Left cardiac atrium (tissue), 4 donors: ENCODE results near the gene CRYBG2. TPM values are rescaled to one million over a fixed set of nuclear protein-coding genes. Genes with fewer than 3 reads are reported as not detected.
"Not testable (repeated sequence)": the region's sequence is repeated elsewhere in the genome, so short reads cannot be mapped to it uniquely, and the experiment has no call there.

Experiments used
- ATAC-seq, 2 donors: fragments of 200-7000 bp; cut with Tn5 transposase; one replicate each; pipeline ENCODE4 v1.9.1; 2020; ENCODE audit warnings: mild to moderate bottlenecking in 2 of 2, moderate library complexity in 2 of 2
- DNase-seq: peaks from one replicate; pipeline ENCODE4 v3.0.0-alpha.2; 2020
- intact Hi-C, 2 donors: fragments of 100-400 bp; cut with DNase I; formaldehyde crosslinking; loops; one replicate each; pipeline versions ENCODE4 v1.14.1 to v1.15.1; 2022 to 2023
- total RNA-seq, 2 donors: library from RNA; stranded (reverse); fragmentation: NEBNext Ultra II Directional; extraction: Animal tissue kit (Norgen Biotek cat#: 25700); gene quantifications; one replicate each; pipeline ENCODE4 v1.2.1, GENCODE V29; 2021
- donor health status: DM: no; HTN: yes; CAD: no.
- donor health status: DM: no; HTN: yes; CAD: no; lungs with severe emphysema.
- donor health status: DM: yes; HTN: yes; CAD: no.
- donor health status: Dilated cardiomyopathy.

Gene CRYBG2
- total RNA-seq, 2 donors from 2014 or later = not detected

DNA sequence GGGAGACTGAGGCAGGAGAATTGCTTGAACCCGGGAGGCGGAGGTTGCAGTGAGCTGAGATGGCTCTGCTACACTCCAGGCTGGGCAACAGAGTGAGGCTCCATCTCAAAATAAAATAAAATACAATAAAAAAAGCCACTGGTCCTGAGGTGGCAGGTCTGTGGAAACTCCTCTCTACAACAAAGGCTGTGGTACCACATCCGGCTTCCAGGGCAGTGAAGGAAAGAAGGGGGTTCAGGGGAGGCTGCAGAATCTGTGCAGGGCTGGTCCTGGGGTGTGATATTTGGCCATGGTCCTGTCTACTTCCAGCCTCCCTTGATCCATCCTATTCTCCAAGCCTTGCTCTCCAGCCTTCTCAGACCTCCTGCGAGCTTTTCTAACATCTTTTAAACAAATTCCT, 19.4 kb upstream of the CRYBG2 start:
- ATAC-seq (no peak), DNase-seq (no peak)
- intact Hi-C loops = no loop called here

DNA sequence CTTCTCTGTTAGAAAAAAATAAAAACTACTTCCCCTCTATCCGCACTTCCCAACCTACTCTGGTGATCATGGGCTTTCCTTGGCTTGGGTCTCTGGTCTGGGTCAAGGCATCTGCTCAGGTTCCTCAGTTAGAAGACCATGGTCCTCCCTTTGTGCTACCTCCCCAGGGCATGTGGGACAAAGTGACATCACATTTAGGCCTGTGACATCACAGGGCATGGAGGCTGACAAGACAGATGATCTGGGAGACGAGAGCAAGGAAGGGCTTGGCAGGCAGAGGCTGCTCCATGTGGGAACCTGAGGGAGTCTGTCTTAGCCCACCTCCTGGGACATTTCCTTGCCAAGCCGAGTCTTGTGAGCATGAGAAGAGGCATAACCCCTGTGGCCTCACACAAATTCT, 18.7 kb upstream of the CRYBG2 start, which contains the start of gene ZNF683:
ZNF683 (minus strand) TSS at position 140 of the 400 bp plus-strand sequence. CDS start 4,179 bp downstream, outside the sequence.
- DNase-seq, intact Hi-C loops, ATAC-seq: not testable (repeated sequence)

DNA sequence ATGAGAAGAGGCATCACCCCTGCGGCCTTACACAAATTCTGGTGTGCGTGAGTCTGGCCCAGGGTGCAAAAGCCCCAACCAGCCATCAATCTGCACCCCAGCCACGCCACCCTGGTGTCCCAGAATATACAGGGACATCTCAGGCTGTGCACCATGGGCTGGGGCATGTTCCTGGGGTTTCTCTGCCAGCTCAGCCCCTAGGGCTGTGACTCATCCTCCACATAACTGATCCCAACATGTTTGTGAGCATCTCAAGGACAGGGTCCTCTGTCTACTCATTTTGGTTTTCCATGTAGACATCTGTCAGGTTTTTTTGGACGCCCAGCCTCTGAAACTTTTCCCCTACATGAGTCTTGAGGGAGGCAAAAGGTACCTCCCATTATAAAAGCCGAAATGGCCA, 18.1 kb upstream of the CRYBG2 start:
- DNase-seq (no peak), ATAC-seq (no peak)
- intact Hi-C loops = no loop called here

DNA sequence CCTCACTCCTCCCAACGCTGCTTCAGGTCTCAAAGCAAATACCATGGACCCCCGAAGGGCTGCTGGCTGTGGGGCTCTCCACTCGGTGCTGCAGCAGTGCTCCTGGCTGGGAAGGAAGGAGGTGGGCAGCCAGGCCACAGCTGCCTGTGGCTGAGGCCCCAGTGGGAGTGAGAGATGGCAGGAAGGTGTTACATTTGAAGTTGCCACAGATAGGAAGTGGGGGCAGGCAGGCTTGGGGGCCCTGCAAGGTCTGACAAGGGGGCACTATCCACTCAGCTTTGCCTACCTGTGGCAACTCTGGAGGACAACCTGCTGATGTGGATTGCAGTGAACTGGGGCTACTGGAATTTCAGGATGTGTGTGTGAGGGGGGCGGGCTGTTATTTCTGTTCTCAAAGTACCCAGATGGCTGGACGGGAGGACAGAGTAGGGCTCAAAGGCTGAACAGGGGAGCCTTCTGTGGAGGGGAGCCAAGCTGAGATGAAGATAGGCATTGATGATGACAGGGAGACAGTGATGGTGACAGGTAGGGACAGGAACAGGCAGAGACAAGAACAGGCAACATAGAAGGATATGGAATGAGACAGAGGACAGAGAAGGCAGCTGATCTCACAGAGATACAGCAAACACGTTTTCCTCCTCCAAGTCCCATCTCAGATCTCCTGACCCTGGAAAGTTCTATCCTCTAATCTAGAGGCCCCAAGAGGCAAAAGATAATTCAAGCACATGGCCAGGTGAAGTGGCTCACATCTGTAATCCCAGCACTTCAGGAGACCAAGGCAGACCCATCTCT, 16.9 kb upstream of the CRYBG2 start:
- ATAC-seq (no peak), DNase-seq (no peak)
- intact Hi-C loops = no loop called here

DNA sequence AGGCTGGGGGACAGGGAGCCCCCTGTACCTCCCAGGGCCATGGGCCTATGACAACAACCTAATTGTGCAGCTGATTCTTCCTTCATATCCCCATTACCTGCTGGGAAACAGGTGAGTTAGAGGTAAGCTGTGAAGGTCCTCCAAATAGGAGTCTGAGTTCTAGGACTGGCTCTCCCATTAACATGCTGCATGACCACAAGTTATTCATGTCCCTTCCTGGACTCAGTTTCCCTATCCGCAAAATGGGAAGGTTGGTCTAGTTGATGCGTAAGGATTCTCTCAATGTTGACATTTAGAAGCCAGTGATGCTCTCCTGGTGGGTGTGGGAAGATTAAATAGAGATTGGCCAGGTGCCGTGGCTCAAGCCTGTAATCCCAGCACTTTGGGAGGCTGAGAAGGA, 14.6 kb upstream of the CRYBG2 start:
- DNase-seq (no peak), ATAC-seq (no peak)
- intact Hi-C loops = no loop called here

DNA sequence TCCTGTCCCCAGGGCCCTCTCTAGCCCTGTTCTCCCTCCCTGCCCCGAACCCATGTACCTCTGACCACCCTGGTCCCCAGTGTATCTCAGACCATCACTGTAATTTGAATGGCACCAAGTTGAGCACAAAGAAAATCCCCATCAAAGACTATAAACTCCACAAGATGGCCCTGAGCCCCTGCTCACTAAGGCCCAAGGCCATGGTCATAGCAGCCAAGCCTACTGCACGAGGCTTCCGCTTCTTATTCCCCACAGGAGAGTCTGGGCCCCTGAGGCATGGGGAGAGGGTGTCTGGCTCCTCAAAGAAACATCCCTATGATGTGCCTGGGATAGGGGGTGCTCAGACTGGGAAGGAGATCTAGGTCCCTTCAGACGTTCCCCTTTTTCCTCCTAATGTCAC, 14.1 kb upstream of the CRYBG2 start:
- intact Hi-C loops = no loop called here

DNA sequence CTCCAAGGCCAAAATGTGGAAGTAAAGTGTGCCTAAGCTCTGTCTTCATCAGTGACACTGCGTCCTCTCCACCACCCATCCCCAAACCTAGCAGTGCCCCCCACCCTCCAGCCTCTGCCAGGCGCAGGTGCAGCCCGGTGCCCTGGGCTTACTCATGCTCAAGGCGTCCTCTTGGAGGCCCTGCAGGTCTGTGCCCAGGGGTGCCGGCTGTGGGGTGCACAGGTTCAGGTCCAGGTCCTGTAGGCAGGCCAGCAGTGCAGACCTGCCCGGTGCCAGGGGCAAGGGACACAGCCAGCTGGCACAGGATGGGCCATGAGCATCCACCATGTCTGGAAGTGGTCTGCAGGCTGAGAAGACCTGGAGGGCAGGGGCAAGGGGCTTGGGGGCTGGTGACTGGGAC, 13.5 kb upstream of the CRYBG2 start:
- intact Hi-C loops = no loop called here
- ATAC-seq (no peak), DNase-seq (no peak)

More for the DNA sequence above, 14.1 kb upstream of the CRYBG2 start:
- no peak for DNase-seq
- ATAC-seq = no peak

DNA sequence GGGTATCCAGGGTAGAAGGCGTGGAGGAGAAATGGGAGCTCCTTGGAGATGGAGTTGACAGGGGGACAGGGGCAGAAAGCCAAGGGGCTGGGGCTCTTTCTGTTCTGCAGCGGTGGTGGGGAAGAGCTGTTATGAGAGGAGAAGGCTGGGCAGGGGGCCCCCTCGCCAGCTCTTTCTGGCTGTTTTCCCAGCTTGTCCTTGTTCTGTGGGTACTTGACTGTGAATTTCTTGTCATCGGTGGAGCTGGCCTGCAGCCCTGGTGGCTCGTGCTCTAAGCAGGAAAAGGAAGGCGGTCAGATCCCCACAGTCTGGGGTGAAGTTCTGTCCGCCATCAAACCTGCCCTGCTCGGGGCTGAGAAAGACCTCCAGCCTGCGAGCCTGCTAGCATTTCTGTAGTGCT, 11.0 kb upstream of the CRYBG2 start:
- ATAC-seq (no peak), DNase-seq (no peak)
- intact Hi-C loops = loop anchor here in 1 of 2 donors (5.0 kb wide), 1 partner anchor 38 kb away; no protein-coding TSS in a partner anchor

DNA sequence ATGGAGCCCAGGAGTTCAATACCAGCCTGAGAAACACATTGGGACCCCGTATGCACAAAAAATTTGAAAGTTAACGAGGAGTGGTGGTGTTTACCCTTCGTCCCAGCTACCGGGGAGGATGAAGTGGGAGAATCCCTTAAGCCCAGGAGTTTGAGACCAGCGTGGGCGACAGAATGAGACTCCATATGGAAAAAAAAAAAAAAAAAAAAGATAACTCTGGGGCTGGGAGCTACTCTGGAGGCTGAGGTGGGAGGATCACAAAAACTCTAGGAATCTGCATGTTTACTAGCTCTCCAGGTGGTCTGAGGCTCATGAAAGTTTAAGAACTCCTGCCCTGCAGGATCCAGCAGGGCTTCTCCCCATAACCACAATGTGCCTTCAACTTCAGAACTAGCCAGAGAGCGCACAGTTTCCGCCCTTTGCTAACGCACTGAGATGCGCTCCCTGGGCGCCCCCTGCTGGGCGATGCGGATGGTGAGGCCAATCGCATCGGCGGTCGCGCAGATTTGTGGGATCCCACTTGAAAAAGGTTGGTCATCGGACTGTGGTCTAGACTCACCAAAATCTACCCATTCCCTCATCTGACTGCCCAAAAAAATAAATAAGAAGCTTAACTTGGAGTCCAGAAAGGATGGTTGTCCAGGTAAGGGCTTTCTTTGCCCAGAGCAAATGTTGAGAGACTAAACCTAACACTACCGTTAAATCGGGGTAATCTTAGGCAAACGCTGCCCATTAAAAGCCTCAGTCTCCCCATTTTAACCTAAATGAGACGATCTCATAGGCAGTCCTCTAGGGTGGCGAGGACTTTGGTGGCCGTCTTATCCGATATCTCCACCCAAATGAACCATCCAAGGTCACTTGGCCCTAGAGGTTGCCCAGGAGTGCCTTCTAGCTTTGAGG, 9.9 kb upstream of the CRYBG2 start:
- peak; percentile 87 for DNase-seq
- peak; percentile 62 to 75 for ATAC-seq
- intact Hi-C loops = loop anchor here in 1 of 2 donors (5.0 kb wide), 1 partner anchor 36 kb away; no protein-coding TSS in a partner anchor

DNA sequence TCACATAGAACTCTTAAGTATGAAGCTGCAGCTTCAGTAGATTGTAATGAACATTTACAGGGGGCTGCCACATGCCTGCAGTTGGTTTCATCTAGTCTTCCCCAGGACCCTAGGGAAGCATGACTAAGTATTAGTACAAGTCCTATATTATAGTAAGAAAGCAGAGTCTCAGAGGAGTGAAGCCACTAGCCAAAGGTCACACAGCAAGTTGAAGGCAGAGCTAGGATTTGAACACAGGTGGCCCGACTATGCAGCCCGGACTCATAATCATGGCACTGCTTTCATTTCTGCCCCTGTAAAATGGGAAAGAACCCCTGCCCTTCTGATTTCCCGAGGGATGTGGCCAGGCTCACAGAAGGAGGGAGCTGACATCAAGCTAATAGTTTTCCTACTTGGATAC, 8.4 kb upstream of the CRYBG2 start:
- no peak for ATAC-seq
- intact Hi-C loops = loop anchor here in 1 of 2 donors (5.0 kb wide), 1 partner anchor 35 kb away; no protein-coding TSS in a partner anchor
- DNase-seq = no peak

DNA sequence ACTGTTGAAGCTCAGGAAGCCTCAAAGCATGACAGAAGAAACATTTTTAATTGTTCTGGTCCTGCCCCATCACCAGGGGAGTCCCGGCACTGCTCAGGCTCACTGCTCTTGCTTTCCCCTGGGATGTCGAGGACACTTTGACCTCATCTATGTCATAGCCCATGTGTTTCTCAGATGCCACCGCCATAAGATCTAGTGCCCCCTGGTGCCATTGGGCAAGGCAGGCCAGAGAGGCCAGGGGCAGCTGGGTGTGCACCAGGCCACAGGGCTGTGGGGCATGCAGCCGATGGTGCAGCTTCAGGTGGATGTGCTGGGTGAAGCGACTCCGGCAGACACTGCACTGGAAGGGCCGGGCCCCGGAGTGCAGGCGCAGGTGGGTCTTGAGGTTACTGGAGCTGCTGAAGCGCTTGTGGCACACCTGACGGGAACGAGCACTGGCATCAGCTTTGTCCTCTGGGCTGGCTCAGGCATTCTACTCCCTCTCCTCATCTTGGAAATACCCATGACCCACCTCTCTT, 7.7 kb upstream of the CRYBG2 start:
- DNase-seq = no peak
- intact Hi-C loops = loop anchor here in 1 of 2 donors (5.0 kb wide), 1 partner anchor 34 kb away; no protein-coding TSS in a partner anchor
- no peak for ATAC-seq

DNA sequence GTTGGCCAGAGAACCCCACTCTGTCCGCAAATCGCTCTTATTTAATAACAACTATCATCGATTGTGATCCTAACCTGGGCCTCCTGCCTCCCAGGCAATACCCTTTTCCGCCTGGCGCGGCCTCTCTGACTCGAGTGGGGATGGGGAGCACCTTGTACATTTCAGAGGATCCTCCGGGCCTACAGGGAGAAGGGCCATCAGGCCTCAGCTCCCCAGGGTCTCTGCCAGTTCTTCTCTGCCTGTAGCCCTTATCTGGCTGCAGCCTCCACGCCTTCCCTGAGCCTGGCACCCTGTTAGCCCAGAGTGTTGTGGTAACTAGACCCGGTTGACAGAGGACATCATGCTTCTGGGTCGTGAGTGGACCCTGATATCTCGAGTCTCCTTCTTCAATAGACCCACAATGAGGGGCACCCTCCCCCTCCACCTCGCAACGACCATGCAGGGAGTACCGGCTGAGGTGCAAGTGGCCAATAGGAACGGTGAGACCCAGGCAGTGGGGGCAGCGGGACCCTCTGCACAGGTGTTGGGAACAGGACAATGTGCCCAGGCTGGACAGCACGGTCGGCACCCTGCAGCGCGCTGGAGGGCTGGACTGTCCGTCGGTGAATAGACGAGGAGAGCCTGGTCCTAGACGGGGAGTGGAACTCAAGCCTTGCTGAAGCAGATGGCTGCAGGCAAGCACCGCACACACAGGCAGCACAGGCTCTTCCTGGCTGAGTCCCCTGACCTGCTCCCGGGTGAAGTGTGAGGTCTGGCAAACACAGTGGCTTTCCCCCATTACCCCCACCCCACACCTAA, 7.1 kb upstream of the CRYBG2 start:
- intact Hi-C loops = loop anchor here in 1 of 2 donors (5.0 kb wide), 1 partner anchor 34 kb away; no protein-coding TSS in a partner anchor
- no peak for ATAC-seq
- no peak for DNase-seq

DNA sequence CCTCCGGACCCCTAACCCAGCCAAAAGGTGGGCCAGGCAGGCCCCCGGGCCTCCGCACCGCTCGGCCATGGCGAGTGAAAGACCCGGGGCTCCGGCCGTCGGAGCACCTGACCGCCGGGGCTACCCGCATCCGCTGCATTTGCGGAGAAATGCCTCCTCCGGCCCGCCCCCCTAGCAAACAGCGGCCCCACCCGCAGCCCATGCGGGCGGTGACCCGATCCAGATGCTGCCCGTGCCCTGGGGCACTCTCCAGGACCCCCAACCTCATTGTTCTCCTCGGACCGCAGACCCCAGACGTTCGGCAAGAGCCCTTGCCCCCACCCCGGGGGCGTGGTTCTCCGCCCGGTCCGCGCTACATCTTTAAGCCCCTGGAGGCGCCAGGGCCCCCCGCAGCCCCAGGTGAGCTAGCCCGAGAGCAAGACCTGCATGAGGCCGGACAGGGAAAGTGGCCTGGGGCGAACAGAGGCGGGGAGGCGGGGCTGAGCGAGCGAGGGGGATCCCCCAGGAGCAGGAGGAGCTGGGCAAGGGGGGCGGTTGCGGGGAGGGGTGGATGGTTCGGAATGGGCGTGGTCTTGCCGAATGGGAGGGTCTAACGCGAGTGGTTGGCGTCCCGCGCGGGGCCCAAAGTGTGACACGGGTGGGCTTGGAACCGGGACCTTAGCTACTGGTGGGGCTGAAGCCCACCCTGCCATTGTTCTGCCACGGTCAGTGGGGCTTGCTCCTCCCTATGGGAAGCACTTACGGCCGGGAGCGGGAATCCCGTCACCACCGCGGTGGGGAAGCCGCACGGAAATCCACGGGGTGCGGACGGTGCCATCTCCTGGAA, 6.3 kb upstream of the CRYBG2 start:
- ATAC-seq (peak; percentile 6 to 33), DNase-seq (no peak)
- intact Hi-C loops = loop anchor here in 1 of 2 donors (5.0 kb wide), 1 partner anchor 33 kb away; no protein-coding TSS in a partner anchor

DNA sequence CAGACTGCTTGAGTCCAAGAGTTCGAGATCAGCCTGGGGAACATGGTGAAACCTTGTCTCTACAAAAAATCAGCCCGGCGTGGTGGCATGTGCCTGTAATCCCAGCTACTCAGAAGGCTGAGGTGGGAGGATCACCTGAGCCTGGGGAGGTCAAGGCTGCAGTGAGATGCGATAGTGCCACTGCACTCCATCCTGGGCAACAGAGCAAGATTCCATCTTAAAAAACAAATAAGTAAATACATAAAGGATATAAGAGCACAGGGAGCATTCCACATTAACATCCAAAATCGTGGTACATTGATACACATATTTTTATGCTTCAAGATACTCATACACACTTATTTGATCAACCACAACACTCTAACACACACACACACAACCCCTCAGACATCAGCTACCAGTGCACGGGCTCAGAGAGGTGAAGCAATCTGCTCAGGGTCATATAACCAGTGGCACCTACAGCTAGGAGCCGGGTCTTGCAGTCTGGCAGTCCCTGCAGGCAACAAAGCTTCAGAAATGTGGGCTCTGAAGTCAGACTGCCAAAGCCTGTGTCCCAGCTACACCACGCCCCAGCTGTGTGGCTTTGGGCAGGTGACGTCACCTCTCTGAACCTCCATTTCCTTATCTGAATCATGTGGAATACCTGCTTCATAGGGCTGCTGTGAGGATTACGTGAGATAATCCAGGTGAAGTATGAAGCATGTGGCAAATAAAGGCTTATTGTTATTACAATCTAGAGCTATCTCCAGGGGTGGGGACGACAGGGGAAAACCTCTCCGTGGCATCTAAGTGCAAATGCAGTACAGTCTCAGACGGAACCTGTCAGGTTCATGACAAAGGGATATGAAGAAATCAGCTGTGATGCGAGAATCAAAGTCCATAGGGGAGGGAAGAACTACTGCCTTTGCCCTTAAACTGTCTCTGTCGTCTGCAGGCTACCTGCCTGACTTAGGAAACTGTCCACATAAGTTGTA, 4.8 kb upstream of the CRYBG2 start:
- intact Hi-C loops = no loop called here
- ATAC-seq = no peak
- no peak for DNase-seq

DNA sequence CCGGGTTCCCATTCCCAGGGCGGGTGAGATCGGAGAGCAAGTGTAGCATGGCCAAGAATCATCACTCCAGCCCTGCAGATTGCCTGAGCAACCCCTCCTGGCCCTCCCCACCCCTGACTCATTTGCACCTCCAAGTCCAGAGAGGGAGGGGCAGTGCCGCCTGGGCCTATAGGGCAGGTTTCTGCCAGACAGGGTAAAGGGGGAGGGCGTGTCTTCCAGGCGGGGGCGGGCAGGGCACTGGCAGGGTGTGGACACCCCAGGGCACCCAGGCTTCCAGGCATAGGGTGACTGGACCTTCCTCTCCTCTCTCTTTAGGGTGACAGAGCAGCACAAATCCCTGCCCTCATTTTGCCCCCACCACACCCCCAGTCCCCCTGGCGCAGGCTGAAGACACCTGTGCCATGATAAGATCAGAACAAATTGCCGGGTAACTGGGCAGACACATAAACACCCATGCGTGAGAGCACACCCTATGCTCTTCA, 3.2 kb upstream of the CRYBG2 start:
- no peak for DNase-seq
- ATAC-seq = no peak
- intact Hi-C loops = no loop called here

DNA sequence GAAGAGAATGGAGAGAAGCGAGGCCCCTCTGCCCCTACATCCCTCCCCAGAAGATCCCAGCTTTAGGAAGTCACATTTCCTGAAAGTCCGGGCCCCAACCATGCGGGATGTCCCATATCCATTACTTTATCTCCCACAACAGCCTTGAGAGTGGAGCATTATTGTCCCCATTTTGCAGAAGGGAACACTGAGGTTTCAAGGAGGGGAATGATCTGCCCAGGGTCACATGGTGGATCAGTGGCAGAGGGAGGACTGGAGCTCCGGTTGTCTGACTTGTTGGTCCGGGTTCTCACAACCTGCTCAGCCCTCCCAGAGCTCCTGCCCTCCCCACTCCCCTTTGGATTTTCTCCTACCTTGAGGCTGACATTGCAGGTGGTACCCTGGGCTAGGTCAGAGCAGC, 2.2 kb upstream of the CRYBG2 start:
- DNase-seq = no peak
- no peak for ATAC-seq
- intact Hi-C loops = no loop called here

DNA sequence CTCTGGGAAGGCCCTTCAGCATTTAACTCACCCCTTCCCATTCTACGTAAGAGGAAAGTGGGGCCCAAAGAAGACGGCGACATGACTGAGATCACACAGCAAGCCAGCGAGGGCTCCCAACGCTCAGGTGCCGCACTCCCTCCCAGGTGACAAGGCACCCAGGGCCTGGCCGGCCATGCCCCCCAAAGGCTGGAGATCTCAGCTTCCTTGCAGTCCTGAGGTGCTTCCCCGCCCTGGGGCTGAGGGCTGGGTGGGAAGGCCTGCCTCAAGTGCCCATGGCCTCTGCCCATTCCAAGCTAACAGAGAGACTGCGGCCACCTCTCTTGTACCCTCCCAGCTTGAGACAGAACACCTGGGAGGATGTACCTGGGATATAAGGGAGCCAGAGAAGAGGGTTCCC, 1.0 kb upstream of the CRYBG2 start:
- DNase-seq (no peak), ATAC-seq (no peak)
- intact Hi-C loops = no loop called here
